Measurements from ENCODE around the gene NTRK3.

GRCh38 chr15:88080616-88081015 is 175.9 kb downstream of the NTRK3 start:
- TF ChIP-seq CTCF (CRISPR knock-in tag; IDR thresholded peaks at IDR 0.05) (no peak), EP300 (IDR thresholded peaks at IDR 0.05; ENCODE audit: low read depth in 2 of 2, low read length in 2 of 2) (no peak), EP300 (CRISPR knock-in tag; IDR thresholded peaks at IDR 0.05; ENCODE audit: borderline replicate concordance) (no peak)
